ENCODE data around the gene OR2A25.

Gene OR2A25

GRCh38 chr7:144069953-144070352 is 342 bp downstream of the OR2A25 start:
- DNase-seq = no peak

- DNase-seq = no peak
Measured at GRCh38 chr7:144074374-144074773, 4.8 kb downstream of the OR2A25 start.

GRCh38 chr7:144085978-144086377 is 16.4 kb downstream of the OR2A25 start, which contains the start of gene OR2A12:
TSS of gene OR2A12 (plus strand) at chr7:144086278. CDS start at chr7:144095108, 8,830 bp downstream.
- DNase-seq = no peak

- no peak for DNase-seq
Measured at GRCh38 chr7:144086730-144087129, 17.1 kb downstream of the OR2A25 start.

GRCh38 chr7:144087230-144087629 is 17.6 kb downstream of the OR2A25 start:
- DNase-seq = no peak

GRCh38 chr7:144090667-144091066 is 21.1 kb downstream of the OR2A25 start:
- no peak for DNase-seq

- no peak for DNase-seq
Measured at GRCh38 chr7:144098776-144099175, 29.2 kb downstream of the OR2A25 start.

GRCh38 chr7:144100607-144101006 is 31.0 kb downstream of the OR2A25 start:
- DNase-seq = no peak

- DNase-seq = no peak
Measured at GRCh38 chr7:144102041-144102440, 32.4 kb downstream of the OR2A25 start.

- no peak for DNase-seq
Measured at GRCh38 chr7:144105211-144105610, 35.6 kb downstream of the OR2A25 start.

- no peak for DNase-seq
Measured at GRCh38 chr7:144109283-144109682, 39.7 kb downstream of the OR2A25 start, which contains the start of gene OR2A2. TSS of gene OR2A2 (plus strand) at chr7:144109583. CDS start at chr7:144109583, 0 bp downstream.

GRCh38 chr7:144110272-144110671 is 40.7 kb downstream of the OR2A25 start:
- no peak for DNase-seq

- no peak for DNase-seq
Measured at GRCh38 chr7:144113651-144114050, 44.0 kb downstream of the OR2A25 start.

- DNase-seq = no peak
Measured at GRCh38 chr7:144118341-144118740, 48.7 kb downstream of the OR2A25 start.

GRCh38 chr7:144122876-144123275 is 53.3 kb downstream of the OR2A25 start, which contains the start of gene OR2A14:
TSS of gene OR2A14 (plus strand) at chr7:144123176. CDS start at chr7:144129113, 5,937 bp downstream.
- DNase-seq = no peak

Data from nucleus accumbens (tissue), 56 donors.